Duodenal mucosa (tissue), 2 donors: ENCODE results near the gene C1orf94.

ENCODE experiments used
- H3K27ac ChIP-seq: one replicate; pipeline ENCODE4 v1.7.0; 2013; ENCODE audit warnings: low read depth, low read length
- H3K27me3 ChIP-seq, 2 donors: one replicate each; pipeline ENCODE4 v1.7.0; 2013; ENCODE audit warnings: low read length in 2 of 2, control low read depth in 1 of 2; ENCODE audit not compliant: insufficient read depth in 2 of 2, control insufficient read depth in 1 of 2
- H3K36me3 ChIP-seq, 2 donors: one replicate each; pipeline ENCODE4 v1.7.0; 2013; ENCODE audit warnings: low read length in 2 of 2, control low read depth in 1 of 2; ENCODE audit not compliant: insufficient read depth in 2 of 2, control insufficient read depth in 1 of 2
- H3K4me1 ChIP-seq, 2 donors: one replicate each; pipeline ENCODE4 v1.7.0; 2013; ENCODE audit warnings: low read length in 2 of 2, control low read depth in 1 of 2; ENCODE audit not compliant: insufficient read depth in 2 of 2, control insufficient read depth in 1 of 2
- H3K4me3 ChIP-seq, 2 donors: one replicate each; pipeline ENCODE4 v1.7.0; 2013; ENCODE audit warnings: low read length in 2 of 2, low read depth in 1 of 2
- H3K9ac ChIP-seq, 2 donors: one replicate each; pipeline ENCODE4 v1.7.0; 2013; ENCODE audit warnings: low read length in 2 of 2, low read depth in 1 of 2
- H3K9me3 ChIP-seq, 2 donors: one replicate each; pipeline ENCODE4 v1.7.0; 2013; ENCODE audit warnings: low read length in 2 of 2, control low read depth in 1 of 2; ENCODE audit not compliant: control insufficient read depth in 1 of 2

Gene C1orf94

DNA sequence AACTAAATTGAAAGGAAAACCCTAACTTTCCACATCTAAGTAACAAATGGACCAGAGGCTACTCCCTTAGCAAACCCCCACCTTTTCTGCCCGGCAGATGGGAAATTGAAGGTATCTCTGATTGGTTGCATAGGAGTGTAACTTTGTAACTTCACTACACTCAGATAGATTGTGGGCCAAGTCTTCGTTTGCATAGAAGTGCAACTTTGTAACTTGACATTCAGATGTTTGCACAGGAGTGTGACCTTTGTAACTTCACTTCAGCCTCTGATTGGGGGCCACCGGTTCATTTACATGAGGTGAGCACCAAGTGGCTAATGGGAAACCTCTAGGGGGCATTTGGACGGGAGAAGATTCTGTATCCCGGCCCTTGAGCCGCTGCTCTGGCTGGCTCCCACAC lies 59.4 kb downstream of the C1orf94 start:
- H3K27ac ChIP-seq: no peak overlapping the region
- H3K9me3 ChIP-seq: no peaks in the 10 kb centered on the region
- H3K36me3 ChIP-seq: no peaks in the 10 kb centered on the region
- no peaks in the 10 kb centered on the region for H3K27me3 ChIP-seq
- no peaks in the 10 kb centered on the region for H3K4me1 ChIP-seq
- H3K9ac ChIP-seq: no peak overlapping the region
- H3K4me3 ChIP-seq: no peak overlapping the region

DNA sequence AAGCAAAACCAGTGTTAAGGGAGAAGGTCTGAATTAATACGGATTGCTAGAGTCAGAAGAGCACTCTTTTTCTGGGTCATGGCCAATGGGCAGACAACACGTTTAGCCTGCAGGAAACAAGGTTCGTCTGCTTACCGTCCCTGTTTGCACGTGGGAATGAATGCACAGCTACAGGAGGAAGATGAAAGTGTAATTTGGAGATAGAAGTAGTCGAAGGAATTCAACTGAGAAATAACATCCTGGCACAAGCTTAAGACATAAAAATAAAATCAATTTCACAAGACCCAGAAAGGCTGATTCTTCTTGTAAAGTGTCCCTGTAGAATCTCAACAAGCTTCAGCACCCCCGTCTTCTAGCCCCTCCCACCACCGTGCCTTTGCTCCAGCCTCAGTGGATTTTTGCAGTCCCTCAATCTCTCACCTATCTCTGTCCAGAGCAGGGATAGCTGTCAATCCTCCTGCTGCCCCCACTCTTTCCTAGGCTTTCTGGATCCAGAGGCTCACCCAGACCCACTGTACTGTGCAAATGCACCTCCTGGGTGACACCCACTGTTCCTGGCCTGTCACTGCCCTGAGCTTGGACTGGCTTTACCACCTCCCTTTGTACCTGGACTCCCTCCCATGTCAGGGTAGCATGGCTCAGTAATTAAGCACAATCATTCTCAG lies 60.6 kb downstream of the C1orf94 start:
- Histone ChIP-seq H3K4me1 (no peaks in the 10 kb centered on the region), H3K9me3 (no peaks in the 10 kb centered on the region), H3K4me3 (no peak overlapping the region), H3K36me3 (no peaks in the 10 kb centered on the region), H3K27me3 (no peaks in the 10 kb centered on the region), H3K27ac (no peak overlapping the region), H3K9ac (no peak overlapping the region)

DNA sequence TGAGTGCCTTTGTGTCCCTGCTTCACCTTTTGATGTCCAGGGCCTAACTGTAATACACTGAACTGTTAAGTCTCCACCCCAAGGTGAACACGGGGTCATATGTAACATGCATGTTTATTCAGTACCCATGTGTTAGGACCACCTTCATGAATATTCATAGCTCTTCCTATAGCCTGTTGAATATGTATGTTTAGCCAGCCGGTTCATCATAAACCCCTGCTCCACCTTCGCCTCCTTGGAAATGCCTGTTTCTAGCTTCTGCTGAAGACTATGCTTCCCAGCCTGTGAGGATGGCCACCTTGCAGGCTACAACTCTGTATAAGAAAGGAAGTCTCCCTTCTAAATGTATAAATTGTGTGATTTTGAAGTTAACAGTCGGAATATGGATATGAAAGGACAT lies 69.3 kb downstream of the C1orf94 start:
- H3K27me3 ChIP-seq: no peaks in the 10 kb centered on the region
- no peaks in the 10 kb centered on the region for H3K9me3 ChIP-seq
- no peaks in the 10 kb centered on the region for H3K4me1 ChIP-seq
- H3K4me3 ChIP-seq: no peak overlapping the region
- no peak overlapping the region for H3K27ac ChIP-seq
- no peaks in the 10 kb centered on the region for H3K36me3 ChIP-seq
- no peak overlapping the region for H3K9ac ChIP-seq

DNA sequence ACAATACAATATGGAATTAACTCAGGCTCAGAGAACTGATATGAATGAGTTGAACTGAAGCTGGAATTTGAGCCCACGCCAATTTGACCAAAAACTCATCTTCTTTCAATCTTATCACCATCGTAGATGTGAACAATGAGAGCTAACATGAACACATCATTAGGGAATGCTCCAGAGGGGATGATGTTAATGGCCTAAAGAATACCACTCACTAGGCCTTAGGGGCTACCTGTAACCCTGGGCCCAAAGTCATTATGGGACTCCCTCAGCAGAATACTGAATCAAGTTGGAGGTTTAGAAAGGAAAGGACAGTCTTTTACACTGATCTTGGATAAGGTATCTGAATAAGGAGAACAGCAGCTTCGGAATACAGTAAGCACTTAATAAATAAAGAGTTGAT lies 73.6 kb downstream of the C1orf94 start:
- no peak overlapping the region for H3K4me3 ChIP-seq
- no peak overlapping the region for H3K9ac ChIP-seq
- H3K27me3 ChIP-seq: no peaks in the 10 kb centered on the region
- no peaks in the 10 kb centered on the region for H3K4me1 ChIP-seq
- H3K36me3 ChIP-seq: no peaks in the 10 kb centered on the region
- no peaks in the 10 kb centered on the region for H3K9me3 ChIP-seq
- H3K27ac ChIP-seq: no peak overlapping the region

DNA sequence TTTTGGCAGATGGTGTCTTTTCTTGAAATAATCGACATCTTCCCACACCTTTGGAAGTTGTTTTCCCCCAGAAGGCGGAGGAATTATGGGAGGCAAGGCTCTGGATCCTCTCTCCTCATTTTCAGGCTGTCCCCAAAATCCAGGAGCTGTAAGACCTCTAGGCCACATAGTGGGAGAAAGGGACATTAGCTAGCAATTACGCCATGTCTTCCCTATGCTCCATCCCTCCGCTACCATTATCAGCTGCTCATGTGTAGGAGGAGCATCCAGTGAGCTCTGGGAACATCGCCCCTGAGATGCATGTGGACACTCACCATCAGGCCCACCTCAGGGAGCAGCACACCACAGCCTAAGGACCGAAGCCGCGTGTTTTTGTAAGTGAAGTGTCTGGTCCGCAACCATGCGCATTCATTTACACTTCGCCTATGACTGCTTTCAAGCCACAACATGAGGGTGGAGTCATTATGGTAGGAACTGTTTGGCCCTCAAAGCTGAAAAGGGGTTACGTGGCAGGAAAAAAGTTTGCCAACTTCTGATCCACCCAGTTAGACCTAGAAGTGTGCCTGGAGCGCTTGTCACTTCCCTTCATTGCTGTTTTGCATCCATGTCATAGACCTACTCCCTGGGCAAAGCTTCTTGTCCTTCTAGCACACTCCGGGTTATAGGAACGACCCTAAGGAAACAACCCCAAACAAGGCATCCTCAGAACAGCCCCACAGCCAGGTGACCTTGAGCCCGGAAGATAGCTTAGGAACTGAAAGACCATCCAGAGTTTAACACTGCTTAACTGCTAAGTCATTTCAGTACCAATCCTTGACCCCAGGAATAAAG lies 85.5 kb downstream of the C1orf94 start:
- Histone ChIP-seq H3K9me3 (no peaks in the 10 kb centered on the region), H3K36me3 (no peaks in the 10 kb centered on the region), H3K9ac (no peak overlapping the region), H3K4me3 (no peak overlapping the region), H3K4me1 (no peaks in the 10 kb centered on the region), H3K27ac (no peak overlapping the region), H3K27me3 (peaks cover 0 to 12% of the 10 kb centered on the region in 2 donors)

DNA sequence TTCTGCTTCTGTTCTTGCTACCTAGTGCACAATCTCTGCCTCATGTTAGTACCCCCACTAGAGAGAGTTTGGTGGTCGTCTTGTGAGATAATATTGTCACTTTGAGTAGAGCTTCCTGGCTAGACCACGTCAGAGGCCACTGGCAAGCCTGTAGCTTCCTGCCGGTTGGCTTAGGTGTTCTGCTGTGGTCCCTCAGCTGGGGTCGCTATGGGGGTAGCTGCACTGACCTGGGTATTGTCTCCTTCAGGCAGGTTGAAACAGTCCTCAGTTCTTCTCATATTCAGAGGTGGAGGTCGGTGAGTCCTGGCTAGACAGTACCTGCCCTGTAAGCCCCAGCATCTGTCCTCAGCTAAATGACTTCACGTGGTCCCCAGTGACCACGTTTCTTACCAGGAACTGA lies 86.2 kb downstream of the C1orf94 start:
- no peak overlapping the region for H3K27ac ChIP-seq
- peaks cover 0 to 12% of the 10 kb centered on the region in 2 donors for H3K27me3 ChIP-seq
- H3K4me1 ChIP-seq: no peaks in the 10 kb centered on the region
- no peaks in the 10 kb centered on the region for H3K9me3 ChIP-seq
- no peaks in the 10 kb centered on the region for H3K36me3 ChIP-seq
- no peak overlapping the region for H3K4me3 ChIP-seq
- H3K9ac ChIP-seq: no peak overlapping the region

DNA sequence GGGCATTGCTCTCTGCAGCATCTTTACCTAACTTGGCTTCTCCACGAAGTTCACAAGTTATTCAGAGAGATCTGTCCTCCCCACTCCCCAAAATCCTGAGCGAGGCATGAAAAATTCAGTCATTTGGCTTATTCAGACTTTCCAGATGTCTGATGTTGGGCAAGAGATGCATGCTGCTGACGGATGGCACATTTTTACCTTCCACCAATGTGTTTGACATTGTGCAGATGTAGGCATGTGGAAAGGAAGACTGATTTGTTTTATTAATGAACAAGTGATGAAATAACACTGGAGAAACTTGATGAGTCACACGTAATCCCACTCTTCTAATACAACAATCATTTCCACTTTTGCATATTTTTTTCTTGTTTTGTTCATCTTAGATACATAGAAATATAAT lies 86.7 kb downstream of the C1orf94 start:
- H3K36me3 ChIP-seq: no peaks in the 10 kb centered on the region
- no peak overlapping the region for H3K9ac ChIP-seq
- no peaks in the 10 kb centered on the region for H3K4me1 ChIP-seq
- no peaks in the 10 kb centered on the region for H3K9me3 ChIP-seq
- no peak overlapping the region for H3K27ac ChIP-seq
- H3K4me3 ChIP-seq: no peak overlapping the region
- H3K27me3 ChIP-seq: peaks cover 0 to 12% of the 10 kb centered on the region in 2 donors

DNA sequence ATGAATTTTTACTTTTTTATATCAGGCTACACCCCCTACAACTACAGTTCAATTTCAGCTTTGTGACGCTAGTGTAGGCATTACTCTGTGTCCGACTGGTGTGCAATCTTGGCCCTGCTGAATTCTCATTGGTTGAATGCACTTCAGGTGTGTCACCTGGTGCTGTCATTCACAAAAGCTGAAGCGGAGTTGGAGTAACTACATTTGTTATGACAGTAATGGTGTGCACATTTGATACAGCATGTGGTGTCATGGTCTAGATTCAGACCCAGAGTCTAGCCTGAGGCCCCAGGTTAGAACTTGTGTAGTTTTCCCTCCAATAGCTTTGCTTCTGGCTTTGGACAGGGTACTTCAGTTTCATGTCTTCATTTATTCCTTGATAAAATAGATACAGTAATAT lies 88.7 kb downstream of the C1orf94 start:
- Histone ChIP-seq H3K27ac (no peak overlapping the region), H3K9me3 (no peaks in the 10 kb centered on the region), H3K9ac (no peak overlapping the region), H3K4me3 (no peak overlapping the region), H3K36me3 (no peaks in the 10 kb centered on the region), H3K27me3 (peaks cover 0 to 12% of the 10 kb centered on the region in 2 donors), H3K4me1 (no peaks in the 10 kb centered on the region)

DNA sequence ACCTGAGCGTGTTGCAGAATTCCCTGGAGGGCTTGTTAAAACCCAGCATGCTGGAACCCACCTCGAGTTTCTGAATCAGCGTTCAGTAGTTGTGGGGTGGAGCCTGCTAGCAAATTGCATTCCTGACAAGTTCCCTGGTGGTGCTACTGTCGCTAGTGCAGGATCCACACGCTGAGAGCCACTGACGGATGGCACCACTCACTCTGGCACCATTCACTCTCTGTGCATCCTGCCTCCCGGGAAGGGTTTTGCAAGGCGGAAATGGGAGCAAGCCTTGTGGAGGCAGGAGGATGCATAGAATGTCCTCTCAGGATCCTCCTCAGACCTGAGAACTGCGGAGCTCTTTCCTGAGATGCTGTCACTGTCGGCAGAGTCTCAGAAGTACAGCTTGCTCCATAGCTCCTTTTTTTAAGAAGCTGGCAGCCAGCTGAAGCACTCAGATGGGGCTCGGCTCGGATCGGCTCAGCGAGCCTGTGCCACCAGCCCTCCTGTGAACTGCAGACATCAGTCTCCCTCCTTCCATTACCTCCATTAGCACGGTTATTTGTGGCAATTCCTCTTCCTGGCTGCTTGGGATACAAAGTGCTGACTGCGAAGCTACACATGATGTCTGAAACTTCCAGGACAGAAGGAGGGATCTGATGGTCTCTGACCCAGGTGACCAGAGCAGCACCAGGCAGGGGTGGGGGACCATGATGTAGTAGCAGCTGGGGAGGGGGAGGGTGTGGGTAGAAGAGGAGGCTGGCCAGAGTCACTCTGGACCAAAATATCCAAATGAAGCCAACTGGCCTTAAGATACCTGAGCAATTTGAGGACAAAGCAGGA lies 89.6 kb downstream of the C1orf94 start:
- peaks cover 0 to 12% of the 10 kb centered on the region in 2 donors for H3K27me3 ChIP-seq
- no peaks in the 10 kb centered on the region for H3K36me3 ChIP-seq
- H3K9me3 ChIP-seq: no peaks in the 10 kb centered on the region
- H3K9ac ChIP-seq: no peak overlapping the region
- H3K4me3 ChIP-seq: no peak overlapping the region
- H3K27ac ChIP-seq: no peak overlapping the region
- H3K4me1 ChIP-seq: no peaks in the 10 kb centered on the region

DNA sequence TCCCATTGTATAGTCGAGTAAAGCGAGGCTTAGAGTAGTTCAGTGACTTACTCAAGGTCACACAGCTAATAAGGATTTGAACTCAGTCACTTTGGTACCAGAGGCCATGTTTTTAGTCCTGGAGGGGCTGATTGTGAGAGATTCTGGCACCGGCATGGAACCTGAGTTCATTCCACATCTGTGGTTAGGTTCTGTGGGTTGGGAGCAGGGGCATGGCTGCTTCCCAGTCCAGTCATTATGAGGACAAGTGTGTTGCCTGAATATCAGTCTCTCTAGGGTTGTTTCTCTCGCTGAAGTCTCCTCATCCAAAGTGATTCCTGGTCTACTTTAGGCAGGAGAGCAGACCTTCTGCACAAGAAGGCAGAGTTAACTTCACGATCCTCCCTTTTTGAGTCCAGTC lies 90.6 kb downstream of the C1orf94 start:
- H3K4me1 ChIP-seq: no peaks in the 10 kb centered on the region
- peaks cover 0 to 12% of the 10 kb centered on the region in 2 donors for H3K27me3 ChIP-seq
- H3K9ac ChIP-seq: no peak overlapping the region
- H3K36me3 ChIP-seq: no peaks in the 10 kb centered on the region
- no peaks in the 10 kb centered on the region for H3K9me3 ChIP-seq
- no peak overlapping the region for H3K27ac ChIP-seq
- no peak overlapping the region for H3K4me3 ChIP-seq
